Prostate gland (tissue), 2 donors: ENCODE results near the gene S100A7A. TPM values are rescaled to one million over a fixed set of nuclear protein-coding genes. Genes with fewer than 3 reads are reported as not detected.

Experiments used
- DNase-seq: peaks from one replicate; pipeline ENCODE4 v3.0.0-alpha.2; 2019; ENCODE audit warnings: low spot score
- H3K27ac ChIP-seq, 2 donors: fragments of 200-600 bp; sonication (generic); 2 replicates each; pipeline ENCODE4 v1.5.1; 2017 to 2019
- H3K27me3 ChIP-seq: fragments of 200-600 bp; sonication (generic); replicated peaks from 2 replicates; pipeline ENCODE4 v1.5.1; 2019; ENCODE audit not compliant: insufficient read depth
- H3K36me3 ChIP-seq, 2 donors: fragments of 200-600 bp; sonication (generic); 1 replicate in 1 of 2; 2 replicates in 1 of 2; pipeline versions ENCODE4 v1.5.1 to v1.8.1; 2017 to 2019
- H3K4me1 ChIP-seq: fragments of 200-600 bp; sonication (generic); replicated peaks from 2 replicates; pipeline ENCODE4 v1.5.1; 2019
- H3K4me3 ChIP-seq, 2 donors: fragments of 200-600 bp; sonication (generic); 2 replicates each; pipeline ENCODE4 v1.5.1; 2017 to 2019
- H3K9me3 ChIP-seq: fragments of 200-600 bp; sonication (generic); 2 replicates; pipeline ENCODE4 v1.5.1; 2017
- POLR2A ChIP-seq: fragments of 450-650 bp; IDR thresholded peaks from one replicate; pipeline ENCODE4 v1.6.1; 2016; ENCODE audit warnings: antibody characterized with exemption, mild to moderate bottlenecking
- POLR2AphosphoS5 ChIP-seq: sonication (generic); formaldehyde crosslinking; IDR thresholded peaks from one replicate; pipeline ENCODE4 v1.6.1; 2017; ENCODE audit warnings: antibody characterized with exemption
- WGBS: methylation state at CpG from one replicate; pipeline ENCODE4 v1.1.5; 2018; 5-methylcytosine and 5-hydroxymethylcytosine counted together
- intact Hi-C: fragments of 100-400 bp; cut with DNase I; formaldehyde crosslinking; loops from one replicate; pipeline ENCODE4 v1.14.2; 2022
- total RNA-seq, 2 donors: library from RNA; depleted of rRNA; stranded (reverse); fragments of >200 nt; gene quantifications; one replicate each; pipeline ENCODE4 v1.1.0, GENCODE V29; 2016
- TF ChIP-seq, protein P1 (sequence below), 4 experiments: fragments of 200-600 bp in 2 of 4; fragments of 450-650 bp in 2 of 4; sonication (generic) in 2 of 4; IDR thresholded peaks; 1 replicate in 3 of 4; 2 replicates in 1 of 4; pipeline ENCODE4 v1.5.1; 2016 to 2019; ENCODE audit warnings: antibody characterized with exemption in 4 of 4, mild to moderate bottlenecking in 2 of 4, moderate library complexity in 2 of 4

S100A7A gene
- total RNA-seq, 2 donors from 2014 or later, result not detected

DNA sequence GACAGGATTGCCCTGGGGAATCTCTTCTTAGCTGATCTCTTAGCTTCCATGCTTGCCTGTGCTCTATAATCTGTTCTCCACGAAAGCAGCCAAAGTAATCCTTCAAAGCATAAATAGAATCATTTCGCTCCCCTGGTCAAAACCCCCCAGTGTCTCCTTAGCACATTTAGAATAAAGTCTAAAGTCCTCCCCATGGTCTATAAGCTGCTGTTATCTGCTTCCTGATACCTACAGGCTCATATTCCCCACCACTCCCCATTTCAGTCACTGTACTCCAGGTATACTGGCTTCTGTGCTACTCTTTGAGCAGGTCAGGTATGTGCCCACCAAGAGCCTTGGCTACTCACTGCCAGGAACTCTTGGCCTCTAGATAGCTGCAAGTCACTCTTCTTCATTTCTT lies 43.7 kb upstream of the S100A7A start:
- H3K27me3 ChIP-seq, result no peaks in the 10 kb centered on the region
- 96% methylated on average over 2 of the region's 2 CpGs for WGBS

DNA sequence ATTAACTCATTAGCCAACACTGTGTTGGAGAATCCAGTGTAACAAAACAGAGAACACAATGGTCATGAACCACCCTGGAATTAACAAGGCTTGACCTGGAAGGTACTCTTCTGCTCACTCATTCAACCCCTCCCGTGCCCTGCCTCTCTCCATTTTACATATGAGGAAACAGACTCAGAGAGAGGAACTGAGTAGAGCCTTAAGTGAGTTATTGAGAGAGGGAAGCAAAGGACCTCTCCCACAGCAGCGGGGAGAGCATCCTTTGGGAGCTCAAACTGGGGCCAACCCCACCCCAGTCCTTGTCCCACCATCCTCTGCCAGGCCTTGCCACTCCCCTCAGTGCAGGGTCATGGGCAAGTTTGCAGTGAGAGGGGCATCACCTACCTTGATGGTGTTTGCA lies 42.2 kb upstream of the S100A7A start:
- no peaks in the 10 kb centered on the region for H3K36me3 ChIP-seq
- DNase-seq, result no peak
- 77% methylated on average over 2 of the region's 2 CpGs for WGBS
- H3K27ac ChIP-seq, result no peak overlapping the region
- no peak overlapping the region for H3K4me3 ChIP-seq
- intact Hi-C loops, result no loop called here
- H3K27me3 ChIP-seq, result no peaks in the 10 kb centered on the region
- no peaks in the 10 kb centered on the region for H3K4me1 ChIP-seq
- H3K9me3 ChIP-seq, result no peaks in the 10 kb centered on the region
- TF ChIP-seq POLR2A, result no peak
- TF ChIP-seq, protein P1, sequence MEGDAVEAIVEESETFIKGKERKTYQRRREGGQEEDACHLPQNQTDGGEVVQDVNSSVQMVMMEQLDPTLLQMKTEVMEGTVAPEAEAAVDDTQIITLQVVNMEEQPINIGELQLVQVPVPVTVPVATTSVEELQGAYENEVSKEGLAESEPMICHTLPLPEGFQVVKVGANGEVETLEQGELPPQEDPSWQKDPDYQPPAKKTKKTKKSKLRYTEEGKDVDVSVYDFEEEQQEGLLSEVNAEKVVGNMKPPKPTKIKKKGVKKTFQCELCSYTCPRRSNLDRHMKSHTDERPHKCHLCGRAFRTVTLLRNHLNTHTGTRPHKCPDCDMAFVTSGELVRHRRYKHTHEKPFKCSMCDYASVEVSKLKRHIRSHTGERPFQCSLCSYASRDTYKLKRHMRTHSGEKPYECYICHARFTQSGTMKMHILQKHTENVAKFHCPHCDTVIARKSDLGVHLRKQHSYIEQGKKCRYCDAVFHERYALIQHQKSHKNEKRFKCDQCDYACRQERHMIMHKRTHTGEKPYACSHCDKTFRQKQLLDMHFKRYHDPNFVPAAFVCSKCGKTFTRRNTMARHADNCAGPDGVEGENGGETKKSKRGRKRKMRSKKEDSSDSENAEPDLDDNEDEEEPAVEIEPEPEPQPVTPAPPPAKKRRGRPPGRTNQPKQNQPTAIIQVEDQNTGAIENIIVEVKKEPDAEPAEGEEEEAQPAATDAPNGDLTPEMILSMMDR (IDR thresholded peaks at IDR 0.05), result no peak
- TF ChIP-seq POLR2AphosphoS5, result no peak

More for the DNA sequence above, 43.7 kb upstream of the S100A7A start:
- no peak overlapping the region for H3K4me3 ChIP-seq
- no peaks in the 10 kb centered on the region for H3K4me1 ChIP-seq
- intact Hi-C loops, result no loop called here
- H3K36me3 ChIP-seq, result no peaks in the 10 kb centered on the region
- no peaks in the 10 kb centered on the region for H3K9me3 ChIP-seq
- no peak overlapping the region for H3K27ac ChIP-seq
- no peak for TF ChIP-seq POLR2A
- TF ChIP-seq, protein P1 (IDR thresholded peaks at IDR 0.05), result no peak
- DNase-seq, result no peak

DNA sequence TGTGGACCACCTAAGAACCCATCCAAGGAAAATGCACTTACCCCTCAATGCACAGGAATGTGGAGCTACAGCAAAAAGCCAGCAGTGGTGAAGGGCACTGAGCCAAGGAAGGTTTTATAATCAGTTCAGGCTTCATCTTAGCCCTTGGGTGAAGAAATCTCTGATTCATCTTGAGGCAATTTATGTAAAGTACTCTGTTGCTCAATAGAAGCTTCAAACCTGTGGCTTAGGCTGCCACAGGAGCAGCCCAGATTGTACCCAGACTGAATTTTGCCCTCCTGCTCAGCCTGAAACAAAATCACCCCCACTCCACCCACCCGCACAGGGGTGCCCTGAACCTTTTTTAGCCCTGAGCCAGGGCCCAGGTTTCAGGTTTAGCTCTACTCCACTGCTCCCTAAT lies 40.8 kb upstream of the S100A7A start, which contains the start of gene S100A12:
TSS of gene S100A12 (minus strand) at position 111 of the 400 bp plus-strand sequence. CDS start 1,029 bp downstream, outside the sequence.
- Histone ChIP-seq H3K27me3 (no peaks in the 10 kb centered on the region), H3K4me1 (no peaks in the 10 kb centered on the region), H3K4me3 (no peak within 1 kb of the TSS), H3K9me3 (no peaks in the 10 kb centered on the region), H3K27ac (no peak within 1 kb of the TSS), H3K36me3 (no peaks in the 10 kb centered on the region)
- TF ChIP-seq, protein P1 (IDR thresholded peaks at IDR 0.05), result no peak
- TF ChIP-seq POLR2A (no peak), POLR2AphosphoS5 (no peak)
- DNase-seq, result no peak
- intact Hi-C loops, result no loop called here
- WGBS, result 67% methylated on average over 1 of the region's 1 CpG

DNA sequence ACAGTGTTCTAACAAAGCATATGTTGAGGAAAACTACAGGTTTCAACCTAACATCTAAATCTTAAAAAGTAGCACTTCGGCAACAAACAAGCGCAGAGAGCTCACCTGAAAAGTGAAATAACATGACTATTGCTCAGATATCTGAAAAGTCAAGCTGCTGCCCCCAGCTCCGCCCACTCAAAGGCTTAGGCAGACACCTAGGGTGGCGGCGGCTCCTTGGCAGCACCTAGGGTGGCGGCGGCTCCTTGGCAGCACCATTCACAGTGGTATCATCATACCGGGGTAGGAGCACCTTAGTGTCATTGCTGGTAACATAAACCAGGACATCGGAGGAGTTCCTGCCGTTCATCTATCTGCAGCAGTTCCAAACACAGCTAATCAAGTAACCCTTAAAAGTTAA lies 36.7 kb upstream of the S100A7A start:
- no peak for TF ChIP-seq POLR2A
- TF ChIP-seq, protein P1 (IDR thresholded peaks at IDR 0.05), result no peak
- WGBS, result 88% methylated on average over 10 of the region's 10 CpGs
- no peak for DNase-seq

DNA sequence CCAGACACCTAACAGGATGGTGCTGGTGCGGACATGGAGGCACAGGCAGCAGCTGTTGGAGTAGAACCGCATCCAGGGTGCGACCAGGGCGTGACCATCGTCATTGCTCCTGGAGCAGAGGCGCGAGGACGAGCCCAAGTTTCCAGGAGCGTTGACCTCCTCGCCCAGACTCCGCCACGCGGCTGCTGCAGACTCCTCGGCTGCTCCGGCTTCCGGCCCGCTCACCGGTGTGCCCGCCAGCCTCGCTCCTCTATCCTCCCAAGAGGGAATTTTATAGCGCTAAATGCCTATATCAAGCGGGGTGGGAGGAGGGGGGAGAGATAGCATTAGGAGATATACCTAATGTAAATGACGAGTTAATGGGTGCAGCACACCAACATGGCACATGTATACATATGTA lies 35.6 kb upstream of the S100A7A start:
- 95% methylated on average over 23 of the region's 23 CpGs for WGBS
- intact Hi-C loops, result no loop called here

More for the DNA sequence above, 36.7 kb upstream of the S100A7A start:
- no peaks in the 10 kb centered on the region for H3K36me3 ChIP-seq
- H3K27me3 ChIP-seq, result no peaks in the 10 kb centered on the region
- no peak overlapping the region for H3K27ac ChIP-seq
- no peaks in the 10 kb centered on the region for H3K4me1 ChIP-seq
- H3K4me3 ChIP-seq, result no peak overlapping the region
- H3K9me3 ChIP-seq, result no peaks in the 10 kb centered on the region
- intact Hi-C loops, result no loop called here

More for the DNA sequence above, 35.6 kb upstream of the S100A7A start:
- Histone ChIP-seq H3K27me3 (no peaks in the 10 kb centered on the region), H3K27ac (no peak overlapping the region), H3K9me3 (no peaks in the 10 kb centered on the region), H3K4me1 (no peaks in the 10 kb centered on the region), H3K36me3 (no peaks in the 10 kb centered on the region), H3K4me3 (no peak overlapping the region)
- DNase-seq, result no peak
- TF ChIP-seq POLR2A, result no peak
- TF ChIP-seq, protein P1 (IDR thresholded peaks at IDR 0.05), result no peak
- no peak for TF ChIP-seq POLR2AphosphoS5
